Stomach (tissue), 9 donors: ENCODE measurements around the gene KCNF1. TPM values are rescaled to one million over a fixed set of nuclear protein-coding genes. Genes with fewer than 3 reads are reported as not detected.

Experiments used
- DNase-seq, 2 donors: peaks; one replicate each; pipeline versions ENCODE4 v3.0.0 to v3.0.0-alpha.2; 2013 to 2019
- H3K27ac ChIP-seq, 5 donors: fragments of 200-600 bp in 4 of 5; sonication (generic) in 4 of 5; one replicate each; pipeline ENCODE4 v1.5.1; 2013 to 2019; ENCODE audit warnings: mild to moderate bottlenecking in 1 of 5, moderate library complexity in 1 of 5
- H3K27me3 ChIP-seq, 3 donors: fragments of 200-600 bp; sonication (generic); one replicate each; pipeline ENCODE4 v1.5.1; 2017 to 2019; ENCODE audit warnings: mixed run types in 1 of 3
- H3K36me3 ChIP-seq, 4 donors: fragments of 200-600 bp; sonication (generic); 1 replicate in 3 of 4; 2 replicates in 1 of 4; pipeline ENCODE4 v1.5.1; 2016 to 2019
- H3K4me1 ChIP-seq, 4 donors: fragments of 200-600 bp; sonication (generic); one replicate each; pipeline ENCODE4 v1.5.1; 2016 to 2019
- H3K4me3 ChIP-seq, 4 donors: fragments of 200-600 bp; sonication (generic) in 3 of 4; one replicate each; pipeline ENCODE4 v1.5.1; 2016 to 2019; ENCODE audit warnings: mild to moderate bottlenecking in 1 of 4
- H3K9me3 ChIP-seq, 4 donors: fragments of 200-600 bp; sonication (generic); one replicate each; pipeline ENCODE4 v1.5.1; 2016 to 2019
- CTCF ChIP-seq, 7 experiments: fragments of 450-650 bp in 4 of 7; fragments of 200-600 bp in 3 of 7; sonication (generic) in 3 of 7; IDR thresholded peaks; one replicate each; pipeline ENCODE4 v1.5.1; 2016 to 2019; ENCODE audit warnings: antibody characterized with exemption in 7 of 7, control low read depth in 2 of 7, mild to moderate bottlenecking in 1 of 7
- EP300 ChIP-seq: sonication (generic); formaldehyde crosslinking; IDR thresholded peaks from one replicate; pipeline ENCODE4 v1.6.1; 2017; ENCODE audit warnings: antibody characterized with exemption
- POLR2A ChIP-seq, 4 donors: fragments of 450-650 bp; IDR thresholded peaks; one replicate each; pipeline ENCODE4 v1.6.1; 2016; ENCODE audit warnings: antibody characterized with exemption in 4 of 4, control low read depth in 2 of 4, mild to moderate bottlenecking in 1 of 4, moderate library complexity in 1 of 4
- POLR2AphosphoS5 ChIP-seq, 3 donors: sonication (generic); formaldehyde crosslinking; IDR thresholded peaks; one replicate each; pipeline ENCODE4 v1.6.1; 2016; ENCODE audit warnings: antibody characterized with exemption in 3 of 3
- WGBS, 5 donors: extraction: QIAGEN DNeasy Blood & Tissue Kit in 3 of 5; methylation state at CpG; one replicate each; pipeline versions ENCODE4 v1.1.5 to v1.1.7; 2013 to 2018; 5-methylcytosine and 5-hydroxymethylcytosine counted together
- intact Hi-C: fragments of 100-400 bp; cut with DNase I; formaldehyde crosslinking; loops from one replicate; pipeline ENCODE4 v1.15.1; 2023; ENCODE audit warnings: low total_unique reads
- polyA plus RNA-seq, 3 donors: library from polyadenylated mRNA; stranded (reverse); fragments of 200-250 nt; gene quantifications; one replicate each; pipeline ENCODE4 v1.2.3, GENCODE V29; 2013
- total RNA-seq, 5 donors: library from RNA; depleted of rRNA; stranded (reverse); fragments of >200 nt; gene quantifications; one replicate each; pipeline versions ENCODE4 v1.1.0 to v1.2.3, GENCODE V29; 2014 to 2016
- donor health status: healthy with polysubstance abuse.
- donor health status: Bipolar disorder and iron deficiency.
- donor health status: healthy.

The KCNF1 gene
- total and polyA plus RNA-seq, 8 donors = 0.05 to 0.92 (median 0.58) TPM; not detected in 4

- Histone ChIP-seq H3K9me3 (no peaks in the 10 kb centered on the region), H3K36me3 (no peaks in the 10 kb centered on the region), H3K27me3 (peaks cover 0 to 51% (median 0%) of the 10 kb centered on the region in 3 donors), H3K27ac (no peak overlapping the region), H3K4me3 (no peak overlapping the region), H3K4me1 (no peaks in the 10 kb centered on the region)
- WGBS, 5 donors = 65 to 75% (median 69%) methylated on average over 5 of the region's 5 CpGs
- intact Hi-C loops = no loop called here
- no peak for DNase-seq
- TF ChIP-seq POLR2AphosphoS5 (IDR thresholded peaks at IDR 0.05) (no peak), POLR2A (IDR thresholded peaks at IDR 0.05) (no peak), EP300 (no peak), CTCF (IDR thresholded peaks at IDR 0.05) (no peak)
Observed at GRCh38 chr2:10924859-10925258, 13.1 kb downstream of the KCNF1 start.

- TF ChIP-seq POLR2AphosphoS5 (IDR thresholded peaks at IDR 0.05) (no peak), CTCF (IDR thresholded peaks at IDR 0.05) (no peak), EP300 (no peak), POLR2A (IDR thresholded peaks at IDR 0.05) (no peak)
- peaks cover 0 to 56% (median 0%) of the 10 kb centered on the region in 3 donors for H3K27me3 ChIP-seq
- H3K4me3 ChIP-seq = no peak overlapping the region
- no peaks in the 10 kb centered on the region for H3K36me3 ChIP-seq
- no peak overlapping the region for H3K27ac ChIP-seq
- intact Hi-C loops = no loop called here
- no peaks in the 10 kb centered on the region for H3K4me1 ChIP-seq
- DNase-seq = no peak
- WGBS, 5 donors = 68 to 74% (median 72%) methylated on average over 15 of the region's 15 CpGs
- no peaks in the 10 kb centered on the region for H3K9me3 ChIP-seq
Observed at GRCh38 chr2:10926191-10926820, 14.6 kb downstream of the KCNF1 start.

GRCh38 chr2:10930721-10931516 lies 19.2 kb downstream of the KCNF1 start:
- no peak for DNase-seq
- intact Hi-C loops = no loop called here
- Histone ChIP-seq H3K4me3 (no peak overlapping the region), H3K27me3 (peaks cover 0 to 61% (median 5%) of the 10 kb centered on the region in 3 donors), H3K4me1 (peaks cover 0 to 8% (median 2%) of the 10 kb centered on the region in 4 donors), H3K27ac (no peak overlapping the region), H3K9me3 (no peaks in the 10 kb centered on the region), H3K36me3 (no peaks in the 10 kb centered on the region)
- no peak for TF ChIP-seq EP300
- no peak for TF ChIP-seq CTCF (IDR thresholded peaks at IDR 0.05)
- no peak for TF ChIP-seq POLR2A (IDR thresholded peaks at IDR 0.05)
- no peak for TF ChIP-seq POLR2AphosphoS5 (IDR thresholded peaks at IDR 0.05)
- WGBS, 5 donors = 77 to 85% (median 83%) methylated on average over 11 to 12 of the region's 12 CpGs

GRCh38 chr2:10931710-10932255 lies 20.0 kb downstream of the KCNF1 start:
- peaks cover 0 to 14% (median 2%) of the 10 kb centered on the region in 4 donors for H3K4me1 ChIP-seq

More at GRCh38 chr2:10931710-10932255, 20.0 kb downstream of the KCNF1 start:
- intact Hi-C loops = no loop called here
- WGBS, 5 donors = 84 to 91% (median 88%) methylated on average over 12 to 14 of the region's 14 CpGs
- Histone ChIP-seq H3K9me3 (no peaks in the 10 kb centered on the region), H3K27me3 (peaks cover 0 to 61% (median 5%) of the 10 kb centered on the region in 3 donors), H3K36me3 (no peaks in the 10 kb centered on the region), H3K4me3 (no peak overlapping the region), H3K27ac (no peak overlapping the region)
- no peak for DNase-seq
- TF ChIP-seq CTCF (IDR thresholded peaks at IDR 0.05) (no peak), POLR2AphosphoS5 (IDR thresholded peaks at IDR 0.05) (no peak), EP300 (no peak), POLR2A (IDR thresholded peaks at IDR 0.05) (no peak)
